ENCODE measurements around the gene KCNJ11.

KCNJ11 gene

DNA sequence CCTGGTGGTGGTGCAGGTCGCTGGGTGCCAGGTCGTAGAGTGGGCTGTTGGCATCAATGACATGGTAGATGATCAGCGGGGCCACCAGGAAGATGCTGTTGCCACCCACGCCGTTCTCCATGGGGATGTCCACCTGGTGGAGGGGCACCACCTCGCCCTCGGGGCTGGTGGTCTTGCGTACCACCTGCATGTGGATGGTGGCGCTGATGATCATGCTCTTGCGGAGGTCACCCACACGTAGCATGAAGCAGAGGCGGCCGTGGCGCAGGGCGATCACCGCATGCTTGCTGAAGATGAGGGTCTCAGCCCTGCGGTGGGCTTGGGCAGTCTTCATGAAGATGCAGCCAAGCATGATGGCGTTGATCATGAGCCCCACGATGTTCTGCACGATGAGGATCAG is 1.2 kb downstream of the KCNJ11 start:
- Histone ChIP-seq H3K27me3 (ENCODE audit: insufficient read depth, low read length) (peaks cover 8% of the 10 kb centered on the region; the same call in 1 of the 2 replicates), H3K9me3 (ENCODE audit: insufficient read depth, low read depth, low read length) (no peaks in the 10 kb centered on the region), H3K9ac (ENCODE audit: low read depth, low read length) (no peak overlapping the region), H3K36me3 (ENCODE audit: insufficient read depth, low read depth, low read length) (no peaks in the 10 kb centered on the region), H3K4me1 (ENCODE audit: insufficient read depth, low read length) (no peaks in the 10 kb centered on the region; the same call in 1 of the 2 replicates), H3K27ac (ENCODE audit: low read length) (no peak overlapping the region), H3K4me3 (ENCODE audit: low read length) (no peak overlapping the region)

DNA sequence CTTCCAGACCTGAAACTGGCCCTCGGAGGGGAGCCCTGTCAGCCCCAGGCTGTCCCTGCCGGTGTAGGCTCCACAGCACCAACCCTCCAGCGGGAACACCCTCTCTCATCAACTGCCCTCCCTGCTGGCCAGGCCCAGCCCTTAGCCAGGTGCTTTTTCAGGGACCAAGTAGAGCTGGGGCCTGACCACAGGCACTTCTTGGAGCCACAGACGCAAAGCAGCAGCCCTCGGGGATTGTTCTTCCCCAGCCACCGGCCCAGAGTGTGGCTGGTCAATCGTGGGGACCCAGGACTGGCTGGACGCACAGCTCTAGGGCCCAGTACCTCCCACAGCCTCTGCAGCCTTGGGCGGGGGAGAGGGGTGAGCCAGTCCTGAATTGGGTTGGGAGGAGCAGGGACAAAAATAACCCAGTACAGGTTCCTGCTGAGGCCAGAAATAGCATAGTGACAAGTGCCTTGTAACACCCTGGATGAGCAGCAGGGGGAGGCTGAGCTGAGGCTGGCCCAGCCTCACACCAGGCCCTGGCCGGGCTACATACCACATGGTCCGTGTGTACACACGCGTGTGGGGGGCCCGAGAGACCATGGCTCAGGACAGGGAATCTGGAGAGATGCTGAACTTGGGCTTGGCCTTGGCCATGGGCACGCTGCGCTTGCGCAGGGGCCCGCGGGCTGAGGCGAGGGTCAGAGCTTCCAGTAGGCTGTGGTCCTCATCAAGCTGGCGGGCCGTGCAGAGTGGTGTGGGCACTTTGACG is 2.0 kb downstream of the KCNJ11 start:
- H3K4me3 ChIP-seq (ENCODE audit: low read length) = no peak overlapping the region
- H3K27me3 ChIP-seq (ENCODE audit: insufficient read depth, low read length) = peaks cover 8% of the 10 kb centered on the region; the same call in 1 of the 2 replicates
- H3K27ac ChIP-seq (ENCODE audit: low read length) = no peak overlapping the region
- H3K36me3 ChIP-seq (ENCODE audit: insufficient read depth, low read depth, low read length) = no peaks in the 10 kb centered on the region
- H3K4me1 ChIP-seq (ENCODE audit: insufficient read depth, low read length) = no peaks in the 10 kb centered on the region; the same call in 1 of the 2 replicates
- H3K9ac ChIP-seq (ENCODE audit: low read depth, low read length) = no peak overlapping the region
- H3K9me3 ChIP-seq (ENCODE audit: insufficient read depth, low read depth, low read length) = no peaks in the 10 kb centered on the region

DNA sequence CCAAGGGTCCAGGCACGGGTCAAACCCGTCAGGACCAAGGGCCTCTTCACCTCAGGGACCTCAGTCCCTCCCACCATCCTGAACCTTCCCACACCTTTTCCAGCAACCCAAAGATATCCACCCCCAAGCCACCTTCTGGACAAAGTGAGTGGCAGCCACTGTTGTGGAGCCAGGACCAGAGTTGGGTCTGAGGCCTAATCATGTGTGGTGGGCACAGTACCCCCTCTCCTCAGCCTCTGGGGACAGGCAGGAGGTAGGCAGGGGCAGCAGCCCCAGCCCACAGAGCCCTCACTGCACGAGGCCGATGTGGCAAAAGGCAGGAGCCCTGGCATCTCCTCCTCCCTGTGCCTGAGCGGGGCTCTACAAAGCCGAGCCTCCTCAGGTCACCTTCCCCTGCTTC is 2.5 kb downstream of the KCNJ11 start:
- Histone ChIP-seq H3K4me3 (ENCODE audit: low read length) (no peak overlapping the region), H3K4me1 (ENCODE audit: insufficient read depth, low read length) (no peaks in the 10 kb centered on the region; the same call in 1 of the 2 replicates), H3K27ac (ENCODE audit: low read length) (no peak overlapping the region), H3K9me3 (ENCODE audit: insufficient read depth, low read depth, low read length) (no peaks in the 10 kb centered on the region), H3K9ac (ENCODE audit: low read depth, low read length) (no peak overlapping the region), H3K27me3 (ENCODE audit: insufficient read depth, low read length) (peaks cover 7% of the 10 kb centered on the region; the same call in 1 of the 2 replicates), H3K36me3 (ENCODE audit: insufficient read depth, low read depth, low read length) (no peaks in the 10 kb centered on the region)

DNA sequence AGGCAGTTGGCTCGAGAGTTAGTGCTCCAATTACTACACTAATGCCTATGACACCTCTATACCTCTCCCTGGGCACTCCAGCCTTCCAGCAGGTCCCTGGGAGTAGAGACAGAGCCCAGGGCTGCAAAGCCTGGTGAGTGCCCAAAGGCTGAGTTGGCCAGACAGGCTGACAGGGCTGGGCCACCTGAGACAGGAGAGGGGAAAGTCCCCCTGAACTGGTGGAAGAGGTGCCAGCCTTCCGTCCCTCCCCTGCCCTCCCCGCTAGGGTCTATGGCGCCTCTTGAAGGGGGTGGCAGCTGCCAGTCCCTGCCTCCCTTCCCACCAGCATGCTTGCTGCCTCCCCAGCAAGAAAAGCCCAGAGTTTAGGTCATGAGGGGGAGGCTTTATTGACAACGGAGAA is 3.0 kb downstream of the KCNJ11 start:
- Histone ChIP-seq H3K4me3 (ENCODE audit: low read length) (no peak overlapping the region), H3K27me3 (ENCODE audit: insufficient read depth, low read length) (peaks cover 3% of the 10 kb centered on the region; the same call in 1 of the 2 replicates), H3K4me1 (ENCODE audit: insufficient read depth, low read length) (no peaks in the 10 kb centered on the region; the same call in 1 of the 2 replicates), H3K9me3 (ENCODE audit: insufficient read depth, low read depth, low read length) (no peaks in the 10 kb centered on the region), H3K27ac (ENCODE audit: low read length) (no peak overlapping the region), H3K9ac (ENCODE audit: low read depth, low read length) (no peak overlapping the region), H3K36me3 (ENCODE audit: insufficient read depth, low read depth, low read length) (no peaks in the 10 kb centered on the region)

DNA sequence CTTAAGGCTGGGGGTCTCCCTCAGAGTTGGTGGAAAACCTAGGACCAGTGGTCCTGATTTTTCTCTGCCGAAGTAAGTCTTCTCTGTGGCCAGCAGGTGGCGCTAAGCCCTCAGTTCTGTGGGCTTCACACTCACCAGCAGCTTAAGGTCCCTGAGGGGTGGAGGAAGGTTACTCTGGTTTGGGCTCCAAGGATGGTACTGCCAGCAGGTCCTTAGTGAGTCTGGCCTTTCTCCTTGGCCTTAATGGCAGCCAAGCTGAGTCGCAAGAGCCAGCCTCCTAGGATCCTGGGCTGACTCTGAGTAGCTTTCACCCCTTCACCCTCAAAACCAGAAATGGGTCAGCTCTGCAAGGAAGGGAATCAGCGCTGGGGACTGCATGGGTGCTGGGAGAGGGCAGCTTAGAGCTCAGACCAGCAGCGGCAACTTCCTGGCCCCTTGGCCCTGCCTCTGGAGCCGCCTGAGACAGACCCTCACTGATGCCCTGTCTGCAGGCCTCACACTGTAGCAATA is 4.4 kb downstream of the KCNJ11 start:
- H3K4me3 ChIP-seq (ENCODE audit: low read length) = no peak overlapping the region
- H3K27ac ChIP-seq (ENCODE audit: low read length) = no peak overlapping the region
- no peaks in the 10 kb centered on the region for H3K4me1 ChIP-seq (ENCODE audit: insufficient read depth, low read length)
- H3K27me3 ChIP-seq (ENCODE audit: insufficient read depth, low read length) = no peaks in the 10 kb centered on the region; the same call in 1 of the 2 replicates
- peaks cover 1% of the 10 kb centered on the region; the same call in 1 of the 2 replicates for H3K9me3 ChIP-seq (ENCODE audit: insufficient read depth, low read depth, low read length)
- H3K9ac ChIP-seq (ENCODE audit: low read depth, low read length) = no peak overlapping the region
- H3K36me3 ChIP-seq (ENCODE audit: insufficient read depth, low read depth, low read length) = no peaks in the 10 kb centered on the region

DNA sequence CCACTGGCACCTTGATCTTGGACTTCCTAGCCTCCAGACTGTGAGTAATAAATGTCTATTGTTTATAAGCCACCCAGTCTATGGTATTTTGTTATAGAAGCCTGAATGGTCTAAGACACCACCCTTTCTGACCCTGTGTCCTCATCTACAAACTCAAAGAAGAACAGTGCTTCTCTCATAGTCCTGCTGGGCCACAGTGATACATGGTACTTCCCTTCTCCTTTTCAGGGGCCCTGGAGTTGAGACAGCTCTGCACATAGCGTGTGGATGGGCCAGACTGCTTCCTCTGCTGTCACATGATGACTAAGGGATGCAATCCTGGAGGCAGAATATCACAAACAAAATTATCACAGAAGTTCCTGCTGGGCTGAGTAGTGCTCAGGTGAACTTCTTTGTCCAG is 5.0 kb downstream of the KCNJ11 start:
- Histone ChIP-seq H3K9me3 (ENCODE audit: insufficient read depth, low read depth, low read length) (peaks cover 7% of the 10 kb centered on the region; the same call in 1 of the 2 replicates), H3K36me3 (ENCODE audit: insufficient read depth, low read depth, low read length) (no peaks in the 10 kb centered on the region), H3K27me3 (ENCODE audit: insufficient read depth, low read length) (no peaks in the 10 kb centered on the region; the same call in 1 of the 2 replicates), H3K4me3 (ENCODE audit: low read length) (no peak overlapping the region), H3K9ac (ENCODE audit: low read depth, low read length) (no peak overlapping the region), H3K4me1 (ENCODE audit: insufficient read depth, low read length) (no peaks in the 10 kb centered on the region), H3K27ac (ENCODE audit: low read length) (no peak overlapping the region)

DNA sequence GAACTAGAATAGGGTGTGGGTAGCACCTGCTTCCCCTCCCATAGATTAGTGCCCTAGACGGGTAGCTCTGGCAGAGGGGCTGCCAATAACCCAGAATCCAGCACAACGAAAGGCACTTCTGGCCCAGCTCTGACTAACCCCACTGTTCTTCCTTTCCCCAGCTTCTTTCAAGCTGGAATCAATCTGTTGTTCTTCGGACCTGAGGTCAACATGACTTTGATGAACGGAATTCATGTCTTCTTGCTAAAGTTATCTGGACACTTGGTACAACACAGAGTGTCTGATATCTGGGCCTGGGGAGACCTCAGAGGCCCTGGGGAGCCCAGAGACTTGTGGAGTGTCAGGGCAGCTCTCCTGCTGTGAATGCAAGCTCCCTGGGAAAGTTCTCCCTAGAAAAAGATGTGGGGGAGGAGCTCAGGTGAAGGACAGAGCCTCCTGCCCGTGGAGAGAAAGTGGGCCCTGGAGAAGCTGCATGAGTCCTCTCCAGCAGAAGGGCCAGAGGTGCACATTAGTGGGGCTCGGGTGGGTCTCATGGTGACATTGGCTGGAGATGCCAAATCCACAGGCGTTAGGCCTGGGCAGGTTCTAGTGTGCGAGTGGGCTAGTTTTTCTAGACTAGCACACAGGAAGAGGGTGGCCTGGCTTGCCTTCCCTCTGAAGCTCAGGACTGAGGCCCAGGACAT is 6.3 kb downstream of the KCNJ11 start:
- Histone ChIP-seq H3K4me1 (ENCODE audit: insufficient read depth, low read length) (no peaks in the 10 kb centered on the region), H3K9ac (ENCODE audit: low read depth, low read length) (no peak overlapping the region), H3K9me3 (ENCODE audit: insufficient read depth, low read depth, low read length) (peaks cover 12% of the 10 kb centered on the region; the same call in 1 of the 2 replicates), H3K27me3 (ENCODE audit: insufficient read depth, low read length) (no peaks in the 10 kb centered on the region), H3K4me3 (ENCODE audit: low read length) (no peak overlapping the region), H3K36me3 (ENCODE audit: insufficient read depth, low read depth, low read length) (no peaks in the 10 kb centered on the region), H3K27ac (ENCODE audit: low read length) (no peak overlapping the region)

DNA sequence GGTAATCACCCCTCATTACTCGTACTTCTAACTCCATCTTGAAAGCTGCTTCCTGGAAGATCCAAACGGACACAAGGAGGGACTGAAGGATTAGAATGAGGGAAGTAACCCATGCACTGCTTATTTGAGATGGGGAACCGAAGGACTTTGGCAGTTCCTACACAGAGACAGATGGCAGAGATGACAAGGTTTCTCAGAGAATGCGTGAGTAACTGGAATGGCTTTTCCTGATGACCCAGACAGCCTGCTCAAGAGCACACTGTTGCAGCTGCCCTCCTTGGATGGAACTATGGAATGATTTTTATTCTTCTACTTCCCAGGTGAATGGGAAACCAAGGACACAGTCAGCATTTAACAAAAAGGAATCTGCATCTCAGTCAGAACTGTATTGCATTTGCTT is 7.3 kb downstream of the KCNJ11 start:
- Histone ChIP-seq H3K4me1 (ENCODE audit: insufficient read depth, low read length) (no peaks in the 10 kb centered on the region), H3K9me3 (ENCODE audit: insufficient read depth, low read depth, low read length) (peaks cover 12% of the 10 kb centered on the region; the same call in 1 of the 2 replicates), H3K27ac (ENCODE audit: low read length) (no peak overlapping the region), H3K36me3 (ENCODE audit: insufficient read depth, low read depth, low read length) (no peaks in the 10 kb centered on the region), H3K27me3 (ENCODE audit: insufficient read depth, low read length) (no peaks in the 10 kb centered on the region), H3K4me3 (ENCODE audit: low read length) (no peak overlapping the region), H3K9ac (ENCODE audit: low read depth, low read length) (no peak overlapping the region)

DNA sequence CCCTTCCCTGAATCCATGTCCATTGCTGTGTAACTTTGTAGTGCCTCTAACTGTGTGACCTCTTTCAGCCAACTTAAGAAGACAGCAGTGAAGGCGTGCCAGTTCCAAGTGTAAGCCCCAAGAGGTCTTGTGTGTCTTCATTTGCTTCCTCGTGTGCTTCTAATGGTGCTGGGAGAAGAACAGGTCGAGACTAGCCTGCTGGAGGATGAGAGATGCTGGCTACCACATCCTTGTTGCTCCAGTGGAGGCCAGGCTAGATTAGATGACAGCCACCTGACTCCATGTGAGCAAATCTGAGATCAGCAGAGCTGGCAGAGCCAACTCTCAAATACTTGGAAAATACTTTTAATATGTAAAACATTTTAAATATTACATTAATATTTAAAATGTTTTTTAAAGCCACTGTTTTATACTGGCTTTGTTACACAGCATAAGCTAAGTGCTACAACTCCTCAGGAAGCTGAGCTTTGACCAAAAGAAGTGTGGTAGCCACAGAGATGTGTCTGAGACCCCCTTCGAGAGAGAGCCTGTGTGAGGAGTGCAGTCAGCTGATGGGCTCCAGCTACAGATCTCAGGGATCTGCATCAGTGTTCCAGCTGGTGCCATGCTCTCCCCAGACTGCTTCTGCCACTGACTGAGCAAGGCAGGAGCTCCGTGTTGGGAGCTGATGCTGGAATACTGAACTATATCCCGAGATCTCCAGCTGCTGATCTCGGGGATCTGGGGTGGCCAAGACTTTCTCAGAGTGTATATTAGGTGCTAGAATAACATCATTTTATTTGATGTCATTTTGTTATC is 8.9 kb downstream of the KCNJ11 start:
- H3K27ac ChIP-seq (ENCODE audit: low read length) = no peak overlapping the region

DNA sequence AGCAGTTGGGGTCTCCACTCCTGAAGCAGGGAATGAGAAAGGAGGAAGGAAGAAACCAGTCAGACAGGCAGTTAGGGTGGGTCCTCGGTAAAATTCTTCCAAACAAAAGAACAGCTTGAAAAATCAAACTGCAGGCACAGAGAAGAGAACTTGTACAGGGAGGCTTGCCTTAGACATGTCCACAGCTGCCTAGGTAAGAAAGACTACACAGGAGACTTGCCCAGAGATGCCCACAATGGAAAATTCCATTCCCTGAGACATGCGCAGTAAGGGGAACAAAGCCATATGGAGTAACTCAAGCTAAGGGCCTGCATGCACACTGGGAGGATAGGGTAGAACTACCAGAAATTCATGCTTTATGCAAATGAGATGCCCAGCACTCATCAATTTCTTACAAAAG is 9.8 kb downstream of the KCNJ11 start:
- Histone ChIP-seq H3K4me1 (ENCODE audit: insufficient read depth, low read length) (no peaks in the 10 kb centered on the region), H3K9ac (ENCODE audit: low read depth, low read length) (no peak overlapping the region), H3K4me3 (ENCODE audit: low read length) (no peak overlapping the region), H3K27me3 (ENCODE audit: insufficient read depth, low read length) (no peaks in the 10 kb centered on the region), H3K27ac (ENCODE audit: low read length) (no peak overlapping the region), H3K9me3 (ENCODE audit: insufficient read depth, low read depth, low read length) (peaks cover 20% of the 10 kb centered on the region; the same call in 1 of the 2 replicates), H3K36me3 (ENCODE audit: insufficient read depth, low read depth, low read length) (no peaks in the 10 kb centered on the region)

More for the DNA sequence above, 8.9 kb downstream of the KCNJ11 start:
- Histone ChIP-seq H3K36me3 (ENCODE audit: insufficient read depth, low read depth, low read length) (no peaks in the 10 kb centered on the region), H3K27me3 (ENCODE audit: insufficient read depth, low read length) (no peaks in the 10 kb centered on the region), H3K4me1 (ENCODE audit: insufficient read depth, low read length) (no peaks in the 10 kb centered on the region), H3K4me3 (ENCODE audit: low read length) (no peak overlapping the region), H3K9ac (ENCODE audit: low read depth, low read length) (no peak overlapping the region), H3K9me3 (ENCODE audit: insufficient read depth, low read depth, low read length) (peaks cover 12% of the 10 kb centered on the region; the same call in 1 of the 2 replicates)

DNA sequence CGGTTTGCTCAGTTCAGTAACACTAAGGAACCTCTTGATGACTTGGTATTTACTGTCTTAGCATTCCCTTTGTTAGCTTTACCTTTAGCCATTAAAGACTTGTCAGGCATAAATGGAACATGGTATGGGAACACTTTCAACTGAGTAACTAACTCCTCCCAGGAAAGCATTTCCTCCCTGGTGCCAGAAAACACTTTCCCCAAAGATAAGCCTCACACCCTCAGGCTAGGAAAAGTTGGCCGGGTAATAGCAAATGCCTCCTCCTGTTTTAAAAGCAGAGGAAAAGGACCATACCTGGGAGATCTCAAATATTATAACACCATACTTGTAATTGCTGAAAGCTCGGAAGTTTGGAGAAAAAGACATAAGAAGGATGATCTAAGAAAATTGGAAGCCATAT is 12.0 kb downstream of the KCNJ11 start:
- no peak overlapping the region for H3K4me3 ChIP-seq (ENCODE audit: low read length)
- H3K27me3 ChIP-seq (ENCODE audit: insufficient read depth, low read length) = no peaks in the 10 kb centered on the region
- no peak overlapping the region for H3K27ac ChIP-seq (ENCODE audit: low read length)
- peaks cover 41% of the 10 kb centered on the region for H3K9me3 ChIP-seq (ENCODE audit: insufficient read depth, low read depth, low read length)
- H3K9ac ChIP-seq (ENCODE audit: low read depth, low read length) = no peak overlapping the region
- no peaks in the 10 kb centered on the region for H3K4me1 ChIP-seq (ENCODE audit: insufficient read depth, low read length)
- H3K36me3 ChIP-seq (ENCODE audit: insufficient read depth, low read depth, low read length) = no peaks in the 10 kb centered on the region

Data from iPS-20b (cell line).